ENCODE data around the gene RAI2.
"Not testable (repeated sequence)": the region's sequence is repeated elsewhere in the genome, so short reads cannot be mapped to it uniquely, and the experiment has no call there.

RAI2 gene

DNA sequence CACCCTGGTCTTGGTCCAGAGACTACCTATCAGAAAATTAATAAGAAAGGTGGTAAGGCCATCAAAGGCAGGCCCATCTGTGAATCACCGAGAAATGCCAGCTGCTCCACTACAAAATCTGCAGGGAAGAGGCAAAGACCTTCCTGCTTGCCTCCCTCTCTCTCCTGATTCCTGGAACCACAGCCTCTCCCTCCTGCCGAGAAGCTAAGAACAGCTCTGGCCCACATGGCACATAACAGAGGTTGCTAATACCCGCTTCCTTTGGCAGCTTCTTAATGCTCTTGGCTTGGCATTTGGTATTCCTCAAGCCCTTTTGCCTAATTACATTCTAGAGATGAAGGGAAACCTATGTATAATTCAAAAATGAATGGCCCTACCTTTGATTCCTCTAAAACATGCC, 32.9 kb downstream of the RAI2 start:
- DNase-seq: no peak

DNA sequence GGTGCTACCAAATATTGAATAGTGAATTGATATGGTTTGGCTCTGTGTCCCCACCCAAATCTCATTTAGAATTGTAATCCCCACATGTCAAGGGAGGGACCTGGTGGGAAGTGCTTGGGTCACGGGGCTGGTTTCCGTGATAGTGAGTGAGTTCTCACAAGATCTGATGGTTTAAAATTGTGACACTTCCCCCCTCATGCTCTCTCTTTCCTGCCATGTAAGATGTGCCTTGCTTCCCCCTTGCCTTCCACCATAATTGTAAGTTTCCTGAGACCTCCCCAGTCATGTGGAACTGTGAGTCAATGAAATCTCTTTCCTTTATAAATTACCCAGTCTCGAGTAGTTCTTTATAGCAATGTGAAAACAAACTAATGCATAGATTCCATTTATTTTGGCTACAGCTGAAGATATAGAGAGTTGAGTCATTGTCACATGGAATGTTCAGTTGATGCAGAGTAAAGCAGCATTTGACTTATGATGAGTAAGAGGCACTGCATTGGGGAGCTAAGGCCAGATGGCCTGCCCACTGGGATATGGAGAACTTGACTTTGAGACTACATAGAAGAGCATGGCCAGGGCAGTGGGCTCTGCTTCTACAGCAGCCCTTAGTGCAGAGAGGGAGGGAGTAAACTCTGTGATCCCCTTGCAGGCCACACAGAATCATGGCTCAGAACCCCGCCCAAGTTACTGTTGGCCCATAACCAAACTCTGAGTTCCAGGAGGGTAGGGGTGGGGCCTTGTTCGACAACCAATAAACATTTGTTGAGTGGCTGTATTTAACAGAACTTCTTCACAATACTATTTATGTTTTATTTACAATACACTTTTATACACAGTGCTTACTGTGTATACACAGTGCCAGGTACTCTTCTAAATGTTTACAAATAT, 34.2 kb downstream of the RAI2 start:
- no peak for DNase-seq

DNA sequence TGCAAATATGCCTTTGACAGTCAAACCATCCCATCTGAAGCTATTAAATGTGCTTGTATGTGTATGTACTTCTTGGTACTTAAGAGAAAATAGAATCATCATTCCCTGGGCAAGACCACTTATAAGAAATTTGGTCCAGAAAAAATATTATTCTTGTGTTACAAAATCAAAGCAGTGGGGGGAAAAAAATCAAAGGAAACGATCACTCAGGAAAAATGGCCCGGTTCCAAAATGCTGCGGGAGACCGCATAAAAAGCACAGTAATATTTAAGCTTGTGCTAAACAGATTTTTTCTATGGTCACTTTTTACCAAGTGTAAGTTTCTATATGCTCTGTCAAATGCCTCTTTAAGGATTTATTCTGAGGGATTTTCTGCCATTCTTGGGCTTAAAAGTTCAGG, 36.1 kb downstream of the RAI2 start:
- DNase-seq: no peak

DNA sequence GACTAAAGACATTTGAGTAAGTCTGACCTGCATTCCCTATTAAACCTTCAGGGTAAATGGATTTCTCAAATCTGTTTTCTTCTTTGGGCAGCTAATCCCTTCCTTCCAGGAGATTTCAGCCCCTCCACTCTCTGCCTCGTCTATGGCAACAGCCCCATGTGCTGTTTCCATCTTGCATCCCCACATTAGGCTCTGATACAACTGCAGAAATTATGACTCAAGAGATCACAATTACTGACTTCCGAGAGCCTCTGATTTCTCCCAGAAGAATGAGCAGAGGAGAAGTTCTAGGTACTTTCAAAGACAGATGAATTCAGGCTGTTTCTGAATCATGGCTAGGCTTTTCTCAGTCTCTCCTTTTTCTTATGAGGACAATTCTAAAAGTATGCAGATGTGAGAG, 38.7 kb downstream of the RAI2 start:
- DNase-seq: no peak

DNA sequence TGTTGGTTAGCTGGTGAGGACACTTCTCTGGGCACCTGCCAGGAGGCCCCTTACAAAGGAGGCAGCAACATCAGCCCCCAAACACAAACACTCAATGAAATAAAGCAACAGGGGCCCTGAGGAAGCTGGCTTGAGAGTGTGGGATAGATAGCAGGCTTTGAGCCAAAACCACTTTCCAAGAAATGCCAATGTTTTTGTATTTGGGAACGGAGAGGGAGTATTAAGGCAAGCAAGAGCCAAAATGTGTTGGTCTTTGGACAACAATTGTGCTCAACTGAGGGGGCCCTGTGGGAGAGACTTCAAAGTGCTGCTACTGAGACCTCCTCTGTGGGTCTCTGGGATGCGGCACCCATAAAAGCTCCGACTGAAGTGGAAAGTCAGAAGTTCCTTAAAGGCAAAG, 41.0 kb downstream of the RAI2 start:
- no peak for DNase-seq

DNA sequence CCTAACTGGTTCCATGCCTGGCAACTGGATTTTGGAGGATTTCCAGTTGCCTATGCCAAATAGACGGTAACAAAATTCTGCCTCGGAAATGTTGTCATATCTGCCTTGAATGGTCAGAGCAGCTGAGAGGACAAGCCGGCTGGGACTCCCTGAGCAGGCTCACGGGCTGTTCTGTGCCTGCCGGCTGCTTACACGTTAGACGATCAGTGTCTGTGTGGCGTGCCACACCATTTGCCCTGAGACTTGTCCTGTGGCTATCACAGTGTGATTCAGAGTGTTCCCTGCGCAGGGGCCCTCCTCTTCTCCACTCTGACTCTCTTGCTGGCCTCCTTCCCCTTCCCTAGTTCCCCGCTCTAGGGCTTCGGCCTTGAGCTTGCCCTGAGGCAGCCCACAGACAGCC, 42.4 kb downstream of the RAI2 start:
- DNase-seq: no peak

DNA sequence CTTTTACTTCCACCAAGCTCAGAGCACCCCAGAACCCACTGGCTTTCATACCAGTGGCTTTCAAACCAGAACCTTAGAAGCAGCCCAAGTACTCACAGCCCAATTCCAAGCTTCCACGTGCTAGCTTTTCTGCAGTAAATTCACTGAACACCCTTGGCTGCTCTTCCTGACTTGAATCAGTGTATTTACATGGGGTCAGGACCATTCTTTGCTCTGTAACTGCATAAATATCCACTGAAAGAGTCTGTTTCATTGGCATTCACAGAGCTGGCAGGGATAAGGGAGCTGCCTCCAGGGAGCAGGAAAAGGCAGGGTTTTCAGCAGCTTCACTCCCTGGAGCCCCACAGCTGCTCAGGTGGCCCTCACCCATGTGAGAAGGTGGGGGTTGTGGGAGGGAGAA, 43.8 kb downstream of the RAI2 start:
- DNase-seq: no peak

DNA sequence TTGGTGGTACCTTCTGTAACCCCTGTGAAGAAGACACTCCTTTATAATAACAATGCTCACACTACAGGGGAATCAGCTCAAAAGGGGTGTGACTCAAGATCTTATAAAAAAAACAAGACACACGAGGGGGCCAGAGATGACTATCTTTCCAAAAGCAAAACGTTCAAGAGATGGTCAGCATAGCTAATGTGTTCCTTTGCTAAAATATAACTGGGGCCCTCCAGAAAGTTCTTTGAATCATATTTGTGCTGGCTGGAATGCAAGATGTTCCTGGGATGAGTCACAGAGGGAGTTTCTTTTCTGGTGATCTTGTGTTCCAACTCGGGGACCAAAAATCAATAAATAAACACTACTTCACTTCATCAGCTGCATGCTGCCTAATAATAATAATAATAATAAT, 46.5 kb downstream of the RAI2 start:
- DNase-seq: no peak

DNA sequence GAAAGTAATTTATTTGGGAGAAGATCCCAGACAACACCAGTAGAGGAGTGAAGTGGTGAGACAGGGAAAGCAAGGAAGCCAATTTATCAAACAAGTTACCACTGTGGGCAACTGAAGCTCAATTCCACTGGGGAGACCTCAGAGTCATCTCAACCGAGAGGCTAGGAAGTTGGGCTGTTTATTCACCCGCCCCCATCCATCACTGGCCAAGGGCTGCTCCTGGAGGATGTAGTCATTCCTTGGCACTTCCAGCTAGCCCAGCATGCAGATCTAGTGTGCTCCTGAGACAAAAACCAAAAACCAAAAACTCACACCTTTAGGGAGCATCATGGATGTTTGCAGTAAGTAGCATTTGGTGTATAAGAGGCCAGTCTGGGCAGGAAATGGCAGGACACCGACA, 47.0 kb downstream of the RAI2 start:
- no peak for DNase-seq

DNA sequence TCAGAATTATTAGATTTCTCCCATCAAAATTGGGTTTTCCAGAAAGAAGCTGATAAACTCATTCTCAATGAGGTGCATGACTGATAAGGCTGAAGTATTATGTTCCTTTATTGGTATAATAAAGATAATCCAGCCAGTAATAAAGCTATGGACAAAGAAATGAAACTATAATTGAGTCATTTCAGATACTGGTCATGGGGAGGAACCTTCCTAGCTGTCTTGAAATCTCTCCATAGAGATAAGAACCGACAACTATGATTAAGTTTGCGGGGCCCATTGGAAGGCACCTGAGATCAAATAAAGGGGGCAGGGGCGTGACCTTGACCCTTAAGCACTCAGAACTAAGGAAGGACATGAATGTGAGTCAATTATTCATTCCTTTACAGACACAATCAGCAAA, 47.8 kb downstream of the RAI2 start:
- no peak for DNase-seq

DNA sequence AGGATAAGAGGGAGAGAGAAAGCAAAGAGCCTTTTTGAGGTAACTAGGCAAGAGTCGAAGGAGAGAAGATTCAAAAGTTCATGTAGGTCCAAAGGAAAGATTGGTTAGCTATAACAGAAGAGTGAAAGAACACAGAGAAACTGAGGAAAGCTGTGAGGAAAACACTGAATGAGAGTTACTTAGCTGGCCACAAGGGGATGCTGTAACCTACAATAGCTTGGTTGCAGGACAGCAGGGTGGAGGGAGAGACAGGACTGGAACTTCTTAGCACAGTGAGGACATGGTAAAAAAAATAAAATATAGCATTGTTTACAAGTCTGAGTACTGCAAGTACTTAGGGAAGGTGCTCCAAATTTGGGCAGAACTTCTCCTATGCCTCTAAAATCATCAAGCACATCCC, 48.3 kb downstream of the RAI2 start:
- no peak for DNase-seq

DNA sequence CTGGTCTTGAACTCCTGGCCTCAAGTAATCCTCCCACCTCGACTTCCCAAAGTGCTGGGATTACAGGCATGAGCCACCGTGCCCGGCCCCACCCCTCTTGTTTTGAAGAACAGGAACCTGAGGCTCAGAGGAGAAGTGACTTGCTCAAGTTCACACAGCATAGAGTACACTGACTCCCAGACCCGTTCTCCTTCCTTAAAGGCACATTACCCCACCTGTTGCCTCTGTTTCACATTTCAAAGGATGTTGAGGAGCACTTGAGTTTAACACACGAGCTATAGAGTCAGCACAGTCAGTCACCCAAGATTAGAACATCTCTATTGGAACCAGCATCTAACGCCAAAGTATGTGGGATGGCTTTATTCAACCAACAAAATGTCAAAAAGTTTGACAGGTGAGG, 51.1 kb downstream of the RAI2 start:
- DNase-seq: no peak

DNA sequence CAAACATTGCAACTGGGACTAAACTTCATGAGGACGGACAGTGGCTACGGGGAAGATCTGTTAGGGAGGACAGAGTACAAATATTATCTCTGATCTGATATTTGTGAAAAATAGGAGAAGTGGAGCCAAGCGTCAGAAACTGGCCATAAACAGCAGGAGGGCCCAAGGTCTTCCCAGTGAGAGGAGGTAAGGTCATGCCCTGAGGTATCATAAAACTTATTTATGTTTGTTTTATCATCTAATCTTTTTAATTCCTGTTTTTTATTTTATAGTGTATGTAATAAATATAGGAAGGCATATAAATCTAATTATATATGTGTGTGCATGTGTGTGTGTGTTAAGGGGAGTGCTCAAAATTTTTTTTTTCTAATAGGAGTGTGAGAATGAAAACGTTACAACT, 51.8 kb downstream of the RAI2 start:
- no peak for DNase-seq

DNA sequence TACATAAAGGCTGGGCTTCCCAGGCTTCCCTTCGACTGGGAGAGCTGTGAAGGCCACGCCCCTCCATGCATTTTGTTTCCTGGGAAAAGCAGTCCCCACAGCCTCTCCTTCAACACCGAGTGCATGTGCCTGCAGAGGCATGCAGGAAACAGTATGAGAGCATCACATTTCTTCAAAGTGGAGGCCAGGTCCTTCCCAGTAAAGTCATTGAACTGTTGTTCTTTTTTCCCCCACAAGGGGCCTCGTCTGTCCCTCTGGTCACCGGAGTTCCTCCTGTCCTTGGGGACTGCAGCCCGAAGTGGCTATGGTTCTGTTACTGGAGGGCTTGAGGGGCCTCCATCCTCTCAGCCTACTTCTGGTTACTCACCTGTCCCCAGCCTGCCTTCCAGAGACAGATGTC, 56.0 kb downstream of the RAI2 start:
- DNase-seq: no peak

DNA sequence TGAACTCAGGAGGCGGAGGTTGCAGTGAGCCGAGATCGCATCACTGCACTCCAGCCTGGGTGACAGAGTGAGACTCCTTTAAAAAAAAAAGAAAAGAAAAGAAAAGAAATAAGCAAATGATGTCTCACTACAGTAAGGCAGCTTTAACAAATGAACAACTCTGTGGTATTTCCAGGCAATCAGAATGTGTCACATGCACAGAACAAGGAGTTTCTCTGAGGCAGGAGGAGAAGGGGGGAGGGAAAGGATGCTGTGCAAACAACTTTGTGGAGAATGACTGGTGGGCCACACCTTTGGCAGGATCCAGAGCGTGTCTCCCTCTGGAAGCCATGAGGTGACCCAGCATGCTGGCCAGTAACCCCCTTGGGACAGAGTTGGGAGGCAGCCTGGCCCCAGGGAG, 57.6 kb downstream of the RAI2 start:
- DNase-seq: no peak

DNA sequence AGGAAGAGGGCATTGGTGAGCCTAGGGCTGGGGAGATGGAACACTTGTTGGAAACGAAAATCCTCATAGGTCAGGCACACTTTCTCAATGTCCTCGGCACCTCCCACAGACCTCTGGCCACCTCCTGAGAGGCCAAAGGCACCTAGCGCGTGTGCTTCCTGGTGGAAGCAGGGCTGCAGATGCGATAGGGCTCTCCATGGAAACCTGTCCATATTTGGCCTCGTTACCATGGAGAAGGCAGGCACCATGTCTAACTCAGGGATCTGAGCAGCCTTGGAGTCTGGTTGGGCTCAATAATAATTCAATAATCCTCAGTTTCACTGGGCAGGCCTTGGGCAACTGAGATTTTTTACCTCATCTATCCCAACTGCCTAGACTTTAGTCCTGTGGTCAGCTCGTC, 58.3 kb downstream of the RAI2 start:
- no peak for DNase-seq

DNA sequence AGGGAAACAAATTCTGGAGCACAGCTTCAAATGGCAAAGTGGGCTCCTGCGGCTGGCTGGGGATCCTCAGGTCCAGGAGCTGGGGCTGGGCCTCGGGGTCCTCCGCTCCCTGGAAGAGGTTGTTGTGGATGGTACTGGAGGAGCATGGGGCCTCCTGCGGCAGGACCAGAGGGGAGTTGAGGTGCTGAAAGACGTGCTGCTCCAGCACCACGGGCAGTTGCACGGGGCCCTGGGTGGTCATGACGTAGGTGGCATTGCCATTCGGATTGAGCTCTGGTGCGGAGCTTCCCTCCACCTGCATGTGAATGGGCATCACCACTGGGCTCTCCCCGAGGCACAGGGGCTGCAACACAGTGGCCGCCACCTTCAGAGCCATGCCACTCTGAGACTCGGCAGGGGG, 59.7 kb downstream of the RAI2 start:
- DNase-seq: no peak

DNA sequence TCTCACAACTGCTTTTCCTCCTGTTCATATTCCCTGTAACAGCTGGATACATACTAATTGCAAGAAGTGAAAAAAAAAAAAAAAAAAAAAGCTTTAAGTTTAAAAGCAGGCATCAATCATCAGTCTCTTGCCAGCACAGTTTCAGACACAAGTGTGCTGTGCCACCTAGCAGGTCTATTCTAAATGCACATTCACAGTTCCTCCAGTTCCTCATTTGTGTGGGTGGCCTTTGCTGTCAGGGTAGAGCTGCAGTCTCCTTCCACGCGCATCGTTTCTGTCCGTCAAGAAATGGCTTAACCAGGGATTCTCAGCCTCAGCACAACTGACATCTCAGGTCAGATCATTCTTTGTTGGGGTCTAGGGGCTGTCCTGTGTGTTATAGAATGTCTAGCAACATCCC, 62.2 kb downstream of the RAI2 start:
- DNase-seq: no peak

DNA sequence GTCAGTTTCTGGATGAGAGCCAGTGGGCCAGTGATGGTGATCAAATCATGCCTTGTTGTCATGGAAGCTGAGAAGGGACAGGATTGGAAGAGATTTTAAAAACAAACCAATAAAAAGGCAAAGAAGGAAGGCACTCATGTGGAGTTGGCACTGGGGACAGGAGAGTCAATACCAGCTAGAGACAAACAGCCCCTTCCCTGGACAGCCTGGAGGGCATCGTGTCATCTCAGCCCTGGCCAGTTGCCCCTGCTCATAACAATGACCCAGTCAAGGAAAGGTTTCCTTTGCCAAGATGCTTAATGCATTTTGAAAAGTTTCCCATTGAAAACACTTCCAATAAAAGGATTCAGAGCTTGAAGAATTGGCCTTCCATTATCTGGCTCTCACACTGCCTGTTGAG, 68.3 kb downstream of the RAI2 start:
- no peak for DNase-seq

DNA sequence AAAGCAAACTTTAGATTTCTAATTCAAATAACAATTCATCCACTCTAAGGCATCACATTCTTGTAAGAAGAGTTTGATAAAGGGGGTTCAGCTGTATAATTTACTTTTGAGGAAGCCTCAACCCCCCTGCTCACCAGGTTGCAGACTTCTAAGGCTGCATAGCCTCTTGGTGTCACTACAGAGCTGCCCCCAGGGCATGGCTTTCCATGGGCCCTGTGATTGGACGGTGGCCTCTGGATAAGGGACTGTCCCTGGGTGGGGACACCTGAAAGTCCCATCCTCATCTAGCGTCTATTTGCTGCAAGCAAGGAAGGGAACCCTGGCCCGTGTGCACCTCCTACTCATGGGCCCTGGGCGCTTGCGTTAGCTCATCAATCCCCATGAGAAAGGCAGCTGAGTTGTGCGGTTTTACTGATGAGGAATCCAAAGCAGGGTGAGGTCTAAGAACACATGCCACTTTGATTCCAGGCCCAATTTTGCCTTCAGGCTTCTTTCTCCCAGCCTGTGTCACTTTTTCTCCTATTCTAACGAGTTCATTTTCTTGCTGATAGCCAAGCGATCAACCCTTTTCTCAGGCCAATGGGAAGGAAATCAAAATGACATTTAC, 72.0 kb downstream of the RAI2 start:
- no peak for DNase-seq

DNA sequence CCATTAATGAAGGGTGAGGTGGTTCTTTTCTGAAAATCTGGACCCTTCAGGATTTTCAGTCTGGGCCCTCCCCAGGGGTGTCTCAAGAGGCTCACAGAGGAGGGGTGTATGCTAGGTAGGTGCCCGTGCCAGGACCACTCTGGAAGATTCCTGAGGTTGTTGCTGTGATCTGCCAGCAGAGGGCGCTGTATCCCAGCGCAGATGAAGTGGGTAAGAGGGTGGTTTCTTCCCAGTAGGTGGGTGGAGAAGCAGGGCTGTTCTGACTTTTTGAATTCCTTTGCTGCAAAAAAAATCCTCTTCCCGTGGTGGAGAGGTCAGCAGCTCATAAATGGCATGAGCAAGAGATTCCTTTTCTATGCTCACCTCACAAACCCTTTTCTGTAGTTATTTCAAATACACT, 72.7 kb downstream of the RAI2 start:
- no peak for DNase-seq

DNA sequence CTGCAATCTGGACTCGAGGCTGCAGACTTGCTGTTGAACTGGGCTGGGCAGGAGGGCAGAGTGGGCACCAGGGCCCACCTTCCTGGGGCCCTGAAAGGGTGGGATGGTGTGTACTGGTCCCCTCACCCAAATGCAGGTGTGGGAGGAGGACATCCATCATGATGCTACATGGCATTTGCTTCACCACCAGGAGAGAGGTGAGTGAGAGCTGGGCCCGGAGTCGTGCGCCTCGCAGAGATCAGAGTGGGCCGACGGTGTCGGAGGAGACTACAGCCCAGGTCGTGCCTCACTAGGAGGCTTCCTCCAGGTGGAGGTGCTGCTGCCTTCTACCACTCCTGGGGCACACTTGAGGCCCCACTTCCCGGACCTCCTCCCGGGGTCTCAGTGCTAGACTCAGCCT, 73.5 kb downstream of the RAI2 start:
- no peak for DNase-seq

DNA sequence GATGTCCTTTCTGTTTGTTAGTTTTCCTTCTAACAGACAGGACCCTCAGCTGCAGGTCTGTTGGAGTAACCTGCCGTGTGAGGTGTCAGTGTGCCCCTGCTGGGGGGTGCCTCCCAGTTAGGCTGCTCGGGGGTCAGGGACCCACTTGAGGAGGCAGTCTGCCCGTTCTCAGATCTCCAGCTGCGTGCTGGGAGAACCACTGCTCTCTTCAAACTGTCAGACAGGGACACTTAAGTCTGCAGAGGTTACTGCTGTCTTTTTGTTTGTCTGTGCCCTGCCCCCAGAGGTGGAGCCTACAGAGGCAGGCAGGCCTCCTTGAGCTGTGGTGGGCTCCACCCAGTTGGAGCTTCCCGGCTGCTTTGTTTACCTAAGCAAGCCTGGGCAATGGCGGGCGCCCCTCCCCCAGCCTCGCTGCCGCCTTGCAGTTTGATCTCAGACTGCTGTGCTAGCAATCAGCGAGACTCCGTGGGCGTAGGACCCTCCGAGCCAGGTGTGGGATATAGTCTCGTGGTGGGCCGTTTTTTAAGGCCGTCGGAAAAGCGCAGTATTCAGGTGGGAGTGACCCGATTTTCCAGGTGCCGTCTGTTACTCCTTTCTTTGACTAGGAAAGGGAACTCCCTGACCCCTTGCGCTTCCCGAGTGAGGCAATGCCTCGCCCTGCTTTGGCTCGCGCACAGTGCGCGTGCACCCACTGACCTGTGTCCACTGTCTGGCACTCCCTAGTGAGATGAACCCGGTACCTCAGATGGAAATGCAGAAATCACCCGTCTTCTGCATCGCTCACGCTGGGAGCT, 74.3 kb downstream of the RAI2 start:
- not testable (repeated sequence) for DNase-seq

DNA sequence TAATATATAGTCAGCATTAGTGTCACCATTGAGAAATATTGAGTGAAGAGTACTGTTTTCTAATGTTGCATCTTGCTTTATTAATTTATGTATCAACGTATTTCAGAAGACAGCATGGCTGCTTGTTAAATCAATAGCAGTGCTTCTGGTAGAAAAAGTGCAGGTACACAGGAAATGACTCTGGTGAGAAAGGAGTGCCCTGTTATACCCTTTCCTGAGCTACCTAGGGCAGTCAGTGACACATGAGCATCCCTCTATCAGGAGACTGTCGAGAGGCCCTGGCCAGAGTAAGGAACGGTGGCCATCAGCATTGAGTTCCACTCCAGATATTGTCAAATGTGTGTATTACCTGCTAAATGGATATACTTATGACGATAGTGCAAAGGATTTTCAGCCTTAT, 81.7 kb downstream of the RAI2 start:
- DNase-seq: no peak
